HepG2 (cell line): ENCODE results near the gene NDUFA13. TPM values are rescaled to one million over a fixed set of nuclear protein-coding genes. Genes with fewer than 3 reads are reported as not detected.

Experiments
- ATAC-seq: fragments of 200-7000 bp; cut with Tn5 transposase; 3 replicates; pipeline ENCODE4 v1.9.1; 2020; ENCODE audit warnings: mild to moderate bottlenecking, moderate library complexity
- BruUV-seq: library from RNA; stranded (reverse); fragments of 400-500 nt; replicated peaks from 2 replicates; lab custom pipeline; 2021; lab: Mats Ljungman, UMichigan
- CTCF ChIA-PET: fragments of 300-600 bp; formaldehyde crosslinking; extraction: SDS; loops from one replicate; lab custom pipeline; 2021; ENCODE audit warnings: low total read pairs, inconsistent platforms, low intra/inter-chr PET ratio; lab: Yijun Ruan, JAX
- POLR2A ChIA-PET: fragments of 350-600 bp; sonication (Branson Sonifier 250); formaldehyde crosslinking; loops from one replicate; lab custom pipeline; 2020; ENCODE audit warnings: antibody characterized with exemption, inconsistent platforms; lab: Yijun Ruan, JAX
- DNase-seq: peaks from one replicate; pipeline ENCODE4 v3.0.0-alpha.2; 2015; ENCODE audit warnings: low spot score
- FAIRE-seq: peaks from 3 replicates; lab custom pipeline; 2011; peaks lifted over from hg19 to GRCh38; lab: Jason Lieb, UNC
- H2AFZ ChIP-seq: one replicate; pipeline ENCODE4 v1.6.1; 2011; ENCODE audit warnings: low read length, inconsistent platforms
- H3K27ac ChIP-seq: fragments of 300-600 bp; 3 replicates; pipeline ENCODE4 v1.8.0; 2011; ENCODE audit warnings: mixed run types, mild to moderate bottlenecking, mixed read lengths, low read length, inconsistent platforms; ENCODE audit not compliant: insufficient read depth; ENCODE audit errors: extremely low read length
- H3K27me3 ChIP-seq, 2 experiments: fragments of 200-600 bp in 1 of 2; 2 replicates in 1 of 2; 3 replicates in 1 of 2; pipeline versions ENCODE4 v1.6.0 to v1.8.0; 2011; ENCODE audit warnings: low read length in 2 of 2, mild to moderate bottlenecking in 2 of 2, moderate library complexity in 2 of 2, inconsistent platforms in 1 of 2; ENCODE audit not compliant: insufficient read depth in 2 of 2, control insufficient read depth in 1 of 2
- H3K36me3 ChIP-seq, 2 experiments: fragments of 200-600 bp in 1 of 2; replicated peaks in 1 of 2; 2 replicates in 1 of 2; 3 replicates in 1 of 2; pipeline versions ENCODE4 v1.5.1 to v1.8.0; 2011; ENCODE audit warnings: low read length in 2 of 2, inconsistent platforms in 1 of 2; ENCODE audit not compliant: insufficient read depth in 2 of 2, control insufficient read depth in 1 of 2
- H3K4me1 ChIP-seq: 2 replicates; pipeline ENCODE4 v1.5.1; 2012; ENCODE audit warnings: low read length, inconsistent platforms; ENCODE audit not compliant: insufficient read depth
- H3K4me2 ChIP-seq: 2 replicates; pipeline ENCODE4 v1.6.0; 2011; ENCODE audit warnings: low read depth, low read length, inconsistent platforms
- H3K4me3 ChIP-seq, 3 experiments: fragments of 200-600 bp in 1 of 3; sonication (generic), shearing (Covaris generic) in 1 of 3; replicated peaks in 1 of 3; 2 replicates each; pipeline ENCODE4 v1.5.1; 2011 to 2016; ENCODE audit warnings: low read length in 3 of 3, inconsistent platforms in 2 of 3, low read depth in 2 of 3, mild to moderate bottlenecking in 2 of 3, control low read depth in 1 of 3, mixed read lengths in 1 of 3; ENCODE audit not compliant: insufficient read depth in 1 of 3
- H3K79me2 ChIP-seq: one replicate; pipeline ENCODE4 v1.6.1; 2011; ENCODE audit warnings: low read length, inconsistent platforms; ENCODE audit not compliant: insufficient read depth
- H3K9ac ChIP-seq: 2 replicates; pipeline ENCODE4 v1.6.0; 2011; ENCODE audit warnings: mild to moderate bottlenecking, low read depth, low read length, inconsistent platforms; ENCODE audit not compliant: insufficient read depth
- H3K9me3 ChIP-seq: 2 replicates; pipeline ENCODE4 v1.5.1; 2012; ENCODE audit warnings: mild to moderate bottlenecking, low read length
- H4K20me1 ChIP-seq: 2 replicates; pipeline ENCODE4 v1.6.0; 2011; ENCODE audit warnings: inconsistent platforms, mild to moderate bottlenecking, low read length, moderate library complexity; ENCODE audit not compliant: insufficient read depth
- ELF1 ChIP-seq: sonication (generic); formaldehyde crosslinking; IDR thresholded peaks from 2 replicates; pipeline ENCODE4 v1.4.0; 2020; ENCODE audit warnings: missing genetic modification reagents
- FIP1L1 ChIP-seq: fragments of 200-400 bp; formaldehyde crosslinking; IDR thresholded peaks from 2 replicates; pipeline ENCODE4 v1.6.1; 2018; ENCODE audit warnings: low read depth, mild to moderate bottlenecking, low read length, moderate library complexity, borderline replicate concordance; ENCODE audit not compliant: insufficient read depth
- HOXD1 ChIP-seq: sonication (generic); formaldehyde crosslinking; IDR thresholded peaks from 2 replicates; pipeline ENCODE4 v1.5.0; 2020; ENCODE audit warnings: missing genetic modification reagents
- MZF1 ChIP-seq: sonication (generic); formaldehyde crosslinking; IDR thresholded peaks from 2 replicates; pipeline ENCODE4 v1.8.1; 2023; ENCODE audit warnings: mild to moderate bottlenecking, missing genetic modification reagents, borderline replicate concordance
- PPARG ChIP-seq: conservative IDR thresholded peaks from 2 replicates; pipeline ENCODE4 v1.6.1; 2016; ENCODE audit warnings: missing biosample characterization, missing genetic modification reagents
- RELA ChIP-seq: sonication (generic); formaldehyde crosslinking; IDR thresholded peaks from 2 replicates; pipeline ENCODE4 v1.4.0; 2020; ENCODE audit warnings: missing genetic modification reagents
- RNF2 ChIP-seq: fragments of 450-650 bp; conservative IDR thresholded peaks from 2 replicates; pipeline ENCODE4 v1.6.1; 2016; ENCODE audit warnings: low read depth
- SNAPC5 ChIP-seq: sonication (generic); formaldehyde crosslinking; IDR thresholded peaks from 2 replicates; pipeline ENCODE4 v1.8.1; 2023; ENCODE audit warnings: mild to moderate bottlenecking, missing genetic modification reagents, borderline replicate concordance
- ZBTB42 ChIP-seq: sonication (generic); formaldehyde crosslinking; IDR thresholded peaks from 2 replicates; pipeline ENCODE4 v1.5.0; 2020; ENCODE audit warnings: mild to moderate bottlenecking, missing genetic modification reagents
- ZFP62 ChIP-seq: sonication (generic); formaldehyde crosslinking; IDR thresholded peaks from 2 replicates; pipeline ENCODE4 v1.4.0; 2020; ENCODE audit warnings: missing genetic modification reagents
- ZNF180 ChIP-seq: sonication (generic); formaldehyde crosslinking; IDR thresholded peaks from 2 replicates; pipeline ENCODE4 v1.4.0; 2020; ENCODE audit warnings: low read depth, missing genetic modification reagents, borderline replicate concordance
- ZNF607 ChIP-seq: sonication (generic); formaldehyde crosslinking; IDR thresholded peaks from 2 replicates; pipeline ENCODE4 v1.5.1; 2020; ENCODE audit warnings: missing genetic modification reagents, mild to moderate bottlenecking, borderline replicate concordance
- ZNF781 ChIP-seq: sonication (generic); formaldehyde crosslinking; IDR thresholded peaks from 2 replicates; pipeline ENCODE4 v1.5.1; 2020; ENCODE audit warnings: borderline replicate concordance, mild to moderate bottlenecking, missing genetic modification reagents; ENCODE audit errors: not compliant biosample characterization
- ZNF839 ChIP-seq: sonication (generic); formaldehyde crosslinking; IDR thresholded peaks from 2 replicates; pipeline ENCODE4 v1.4.0; 2020; ENCODE audit warnings: missing genetic modification reagents, mild to moderate bottlenecking, borderline replicate concordance
- WGBS: methylation state at CpG from one replicate; pipeline ENCODE4 v1.1.6; 2017; ENCODE audit warnings: low lambda C conversion rate; 5-methylcytosine and 5-hydroxymethylcytosine counted together
- in situ Hi-C: cut with HindIII; loops from 2 replicates; pipeline ENCODE4 v1.10.0; 2017; ENCODE audit warnings: low pct_unique_long_range_greater_than_20kb; ENCODE audit not compliant: extremely low pct_ligation_motif_present
- intact Hi-C: fragments of 100-400 bp; cut with micrococcal nuclease; formaldehyde crosslinking; loops from one replicate; pipeline ENCODE4 v1.10.0; 2022; ENCODE audit not compliant: unreplicated experiment
- polyA plus RNA-seq, 8 experiments: library from polyadenylated mRNA; depleted of rRNA in 3 of 8; stranded (reverse) in 7 of 8; unstranded in 1 of 8; fragments of >200 nt; fragmentation: Illumina TruSeq in 4 of 8; extraction: Trizol in 4 of 8; gene quantifications; 2 replicates each; pipeline versions ENCODE4 v1.2.1 to v1.2.3, GENCODE V29; 2011 to 2016; ENCODE audit warnings: low read depth in 4 of 8, missing spikeins in 1 of 8, mixed read lengths in 1 of 8; ENCODE audit not compliant: insufficient read depth in 1 of 8
- total RNA-seq, 5 experiments: library from RNA; depleted of rRNA; stranded (reverse); fragments of >200 nt; fragmentation: Illumina TruSeq; extraction: Trizol; gene quantifications; 2 replicates each; pipeline ENCODE4 v1.2.3, GENCODE V29; 2016; ENCODE audit warnings: low read depth in 1 of 5
- TF ChIP-seq, protein P1 (sequence below), 2 experiments: fragments of 450-650 bp in 1 of 2; sonication (generic) in 1 of 2; formaldehyde crosslinking in 1 of 2; IDR thresholded peaks; 2 replicates each; pipeline versions ENCODE4 v1.6.1 to v1.8.0; 2016 to 2022; ENCODE audit warnings: antibody characterized with exemption in 1 of 2, mild to moderate bottlenecking in 1 of 2, missing genetic modification reagents in 1 of 2
- TF ChIP-seq, protein P2 (sequence below): IDR thresholded peaks from 2 replicates; pipeline ENCODE4 v1.6.1; 2016; ENCODE audit warnings: low read depth, borderline replicate concordance

The NDUFA13 gene
- total and polyA plus RNA-seq, 2 of the 13 experiments (the other 11 are each of a cell fraction or from before 2014, with no cell fraction given): 337 to 366 TPM

- ATAC-seq (no peak), FAIRE-seq (no peak), DNase-seq (no peak)
- peaks cover 3 to 41% of the 10 kb centered on the region in 2 experiments; a peak in 4 of 5 replicates for H3K27me3 ChIP-seq
- H2AFZ ChIP-seq: no peak overlapping the region
- no peaks in the 10 kb centered on the region for H3K36me3 ChIP-seq
- POLR2A ChIA-PET: no interaction called here
- CTCF ChIA-PET: interaction anchor here (1.0 to 2.0 kb wide), 2 partner anchors 22 to 90 kb away, joined by 3 to 4 read pairs; partner anchors contain the start of gene GMIP
- no peak overlapping the region for H3K4me3 ChIP-seq
- no peak overlapping the region for H3K9ac ChIP-seq
- no peaks in the 10 kb centered on the region for H3K79me2 ChIP-seq
- H4K20me1 ChIP-seq: no peaks in the 10 kb centered on the region
- H3K4me1 ChIP-seq: no peaks in the 10 kb centered on the region
- in situ Hi-C loops (loop anchor here (25.0 kb wide), 1 partner anchor 1009 kb away; the partner anchor contains the start of gene ZNF737), intact Hi-C loops (no loop called here)
- H3K9me3 ChIP-seq: no peaks in the 10 kb centered on the region
- no TSS peak for BruUV-seq
- H3K4me2 ChIP-seq: no peak overlapping the region
- H3K27ac ChIP-seq: no peak overlapping the region
- 67% methylated on average over 7 of the region's 10 CpGs for WGBS
- no peak for TF ChIP-seq ZNF607 (CRISPR knock-in tag)
- no peak for TF ChIP-seq MZF1 (CRISPR knock-in tag)
- no peak for TF ChIP-seq RNF2
- TF ChIP-seq RELA (CRISPR knock-in tag): no peak
- no peak for TF ChIP-seq SNAPC5
- TF ChIP-seq ELF1 (CRISPR knock-in tag): no peak
- TF ChIP-seq, protein P1, sequence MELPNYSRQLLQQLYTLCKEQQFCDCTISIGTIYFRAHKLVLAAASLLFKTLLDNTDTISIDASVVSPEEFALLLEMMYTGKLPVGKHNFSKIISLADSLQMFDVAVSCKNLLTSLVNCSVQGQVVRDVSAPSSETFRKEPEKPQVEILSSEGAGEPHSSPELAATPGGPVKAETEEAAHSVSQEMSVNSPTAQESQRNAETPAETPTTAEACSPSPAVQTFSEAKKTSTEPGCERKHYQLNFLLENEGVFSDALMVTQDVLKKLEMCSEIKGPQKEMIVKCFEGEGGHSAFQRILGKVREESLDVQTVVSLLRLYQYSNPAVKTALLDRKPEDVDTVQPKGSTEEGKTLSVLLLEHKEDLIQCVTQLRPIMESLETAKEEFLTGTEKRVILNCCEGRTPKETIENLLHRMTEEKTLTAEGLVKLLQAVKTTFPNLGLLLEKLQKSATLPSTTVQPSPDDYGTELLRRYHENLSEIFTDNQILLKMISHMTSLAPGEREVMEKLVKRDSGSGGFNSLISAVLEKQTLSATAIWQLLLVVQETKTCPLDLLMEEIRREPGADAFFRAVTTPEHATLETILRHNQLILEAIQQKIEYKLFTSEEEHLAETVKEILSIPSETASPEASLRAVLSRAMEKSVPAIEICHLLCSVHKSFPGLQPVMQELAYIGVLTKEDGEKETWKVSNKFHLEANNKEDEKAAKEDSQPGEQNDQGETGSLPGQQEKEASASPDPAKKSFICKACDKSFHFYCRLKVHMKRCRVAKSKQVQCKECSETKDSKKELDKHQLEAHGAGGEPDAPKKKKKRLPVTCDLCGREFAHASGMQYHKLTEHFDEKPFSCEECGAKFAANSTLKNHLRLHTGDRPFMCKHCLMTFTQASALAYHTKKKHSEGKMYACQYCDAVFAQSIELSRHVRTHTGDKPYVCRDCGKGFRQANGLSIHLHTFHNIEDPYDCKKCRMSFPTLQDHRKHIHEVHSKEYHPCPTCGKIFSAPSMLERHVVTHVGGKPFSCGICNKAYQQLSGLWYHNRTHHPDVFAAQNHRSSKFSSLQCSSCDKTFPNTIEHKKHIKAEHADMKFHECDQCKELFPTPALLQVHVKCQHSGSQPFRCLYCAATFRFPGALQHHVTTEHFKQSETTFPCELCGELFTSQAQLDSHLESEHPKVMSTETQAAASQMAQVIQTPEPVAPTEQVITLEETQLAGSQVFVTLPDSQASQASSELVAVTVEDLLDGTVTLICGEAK (IDR thresholded peaks at IDR 0.05): no peak
- TF ChIP-seq, protein P1 (CRISPR knock-in tag; IDR thresholded peaks at IDR 0.05): no peak
- no peak for TF ChIP-seq ZNF781 (CRISPR knock-in tag)
- TF ChIP-seq HOXD1 (CRISPR knock-in tag): no peak
- TF ChIP-seq, protein P2, sequence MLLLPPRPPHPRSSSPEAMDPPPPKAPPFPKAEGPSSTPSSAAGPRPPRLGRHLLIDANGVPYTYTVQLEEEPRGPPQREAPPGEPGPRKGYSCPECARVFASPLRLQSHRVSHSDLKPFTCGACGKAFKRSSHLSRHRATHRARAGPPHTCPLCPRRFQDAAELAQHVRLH (CRISPR knock-in tag): no peak
- TF ChIP-seq PPARG (CRISPR knock-in tag): no peak
- no peak for TF ChIP-seq ZBTB42
- TF ChIP-seq ZNF180 (CRISPR knock-in tag): no peak
- no peak for TF ChIP-seq ZNF839 (CRISPR knock-in tag)
- no peak for TF ChIP-seq FIP1L1
- no peak for TF ChIP-seq ZFP62 (CRISPR knock-in tag)
Measured at GRCh38 chr19:19553670-19554069, 37.6 kb downstream of the NDUFA13 start.
